SK-N-SH treated with all-trans-retinoic acid at 6 μM for 48 hours (cell line): ENCODE data around the gene RNF213.

Source experiments
- ATAC-seq: fragments of 200-7000 bp; cut with Tn5 transposase; 3 replicates; pipeline ENCODE4 v1.9.1; 2020; ENCODE audit warnings: mild to moderate bottlenecking, moderate library complexity
- ARNTL ChIP-seq: fragments of 450-650 bp; formaldehyde crosslinking; IDR thresholded peaks from 2 replicates; pipeline ENCODE4 v1.5.0; 2020; ENCODE audit warnings: low read depth, mild to moderate bottlenecking, moderate library complexity, borderline replicate concordance
- BACH2 ChIP-seq: fragments of 250-450 bp; sonication (Bioruptor Pico); IDR thresholded peaks from 2 replicates; pipeline ENCODE4 v1.9.0; 2021; ENCODE audit warnings: mild to moderate bottlenecking, borderline replicate concordance
- CSDC2 ChIP-seq: fragments of 250-450 bp; sonication (Bioruptor Pico); IDR thresholded peaks from 2 replicates; pipeline ENCODE4 v1.5.0; 2020; ENCODE audit warnings: mild to moderate bottlenecking, moderate library complexity
- CSRNP3 ChIP-seq: fragments of 250-450 bp; sonication (Bioruptor Pico); IDR thresholded peaks from 2 replicates; pipeline ENCODE4 v1.5.1; 2021; ENCODE audit warnings: mild to moderate bottlenecking, moderate library complexity
- ESRRG ChIP-seq: fragments of 250-450 bp; sonication (Bioruptor Pico); IDR thresholded peaks from 2 replicates; pipeline ENCODE4 v1.6.1; 2021; ENCODE audit warnings: mild to moderate bottlenecking
- OSR1 ChIP-seq: fragments of 250-450 bp; sonication (Bioruptor Pico); IDR thresholded peaks from 2 replicates; pipeline ENCODE4 v1.8.0; 2022; ENCODE audit warnings: moderate library complexity, mild to moderate bottlenecking, inconsistent platforms
- PPARA ChIP-seq: fragments of 250-450 bp; sonication (Bioruptor Pico); IDR thresholded peaks from 2 replicates; pipeline ENCODE4 v1.5.0; 2020; ENCODE audit warnings: mild to moderate bottlenecking, borderline replicate concordance
- RARB ChIP-seq: fragments of 250-450 bp; sonication (Bioruptor Pico); IDR thresholded peaks from 2 replicates; pipeline ENCODE4 v1.8.0; 2021; ENCODE audit warnings: mild to moderate bottlenecking, moderate library complexity
- SNAI2 ChIP-seq: fragments of 250-450 bp; sonication (Bioruptor Pico); IDR thresholded peaks from 2 replicates; pipeline ENCODE4 v1.5.0; 2020; ENCODE audit warnings: mild to moderate bottlenecking, moderate library complexity
- TCF4 ChIP-seq: fragments of 250-450 bp; sonication (Bioruptor Pico); IDR thresholded peaks from 2 replicates; pipeline ENCODE4 v1.8.0; 2021; ENCODE audit warnings: mild to moderate bottlenecking, moderate library complexity, borderline replicate concordance
- TOX ChIP-seq: fragments of 250-450 bp; sonication (Bioruptor Pico); IDR thresholded peaks from 2 replicates; pipeline ENCODE4 v1.8.0; 2021; ENCODE audit warnings: mild to moderate bottlenecking, moderate library complexity, borderline replicate concordance
- ZC3H10 ChIP-seq: fragments of 250-450 bp; sonication (Bioruptor Pico); IDR thresholded peaks from 2 replicates; pipeline ENCODE4 v1.5.1; 2021; ENCODE audit warnings: mild to moderate bottlenecking, moderate library complexity
- ZFP3 ChIP-seq: fragments of 250-450 bp; sonication (Bioruptor Pico); IDR thresholded peaks from 2 replicates; pipeline ENCODE4 v1.5.0; 2020; ENCODE audit warnings: mild to moderate bottlenecking, moderate library complexity
- ZFP30 ChIP-seq: fragments of 450-650 bp; formaldehyde crosslinking; IDR thresholded peaks from 2 replicates; pipeline ENCODE4 v1.5.0; 2022; ENCODE audit warnings: mild to moderate bottlenecking, moderate library complexity
- ZNF70 ChIP-seq: fragments of 450-650 bp; formaldehyde crosslinking; IDR thresholded peaks from 2 replicates; pipeline ENCODE4 v1.5.0; 2020; ENCODE audit warnings: mild to moderate bottlenecking, moderate library complexity
- ZNF8 ChIP-seq: fragments of 450-650 bp; formaldehyde crosslinking; IDR thresholded peaks from 2 replicates; pipeline ENCODE4 v1.5.0; 2020; ENCODE audit warnings: mild to moderate bottlenecking, moderate library complexity
- TF ChIP-seq, protein P1 (sequence below): fragments of 250-450 bp; sonication (Bioruptor Pico); IDR thresholded peaks from 2 replicates; pipeline ENCODE4 v1.5.1; 2020; ENCODE audit warnings: low read depth, mild to moderate bottlenecking, moderate library complexity
- TF ChIP-seq, protein P2 (sequence below): fragments of 250-450 bp; sonication (Bioruptor Pico); IDR thresholded peaks from 2 replicates; pipeline ENCODE4 v1.8.0; 2020; ENCODE audit warnings: mild to moderate bottlenecking, moderate library complexity, borderline replicate concordance
- TF ChIP-seq, protein P3 (sequence below): fragments of 250-450 bp; sonication (Bioruptor Pico); IDR thresholded peaks from 2 replicates; pipeline ENCODE4 v1.8.0; 2021; ENCODE audit warnings: low read depth, mild to moderate bottlenecking, moderate library complexity, borderline replicate concordance

The RNF213 gene

DNA sequence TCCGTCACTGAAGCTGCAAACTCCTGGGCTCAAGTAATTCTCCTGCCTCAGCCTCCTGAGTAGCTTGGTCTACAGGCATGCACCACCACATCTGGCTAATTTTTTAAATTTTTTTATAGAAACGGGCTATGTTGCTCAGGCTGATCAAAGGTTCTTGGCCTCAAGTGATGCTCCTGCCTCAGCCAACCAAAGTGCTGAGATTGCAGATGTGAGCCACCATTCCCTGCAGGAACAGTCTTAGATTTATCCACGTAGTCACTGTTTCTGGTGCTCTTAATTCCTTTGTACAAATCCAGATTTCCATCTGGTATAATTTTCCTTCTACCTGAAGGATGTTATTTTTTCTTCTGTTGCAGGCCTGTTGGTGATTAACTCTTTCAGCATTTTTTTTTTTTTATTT, 27.4 kb upstream of the RNF213 start:
- TF ChIP-seq CSDC2 (CRISPR knock-in tag): no peak
- no peak for TF ChIP-seq SNAI2
- TF ChIP-seq ZFP30 (CRISPR knock-in tag): no peak
- TF ChIP-seq CSRNP3 (CRISPR knock-in tag): no peak
- TF ChIP-seq ZNF8 (CRISPR knock-in tag): no peak
- no peak for TF ChIP-seq ARNTL (CRISPR knock-in tag)
- TF ChIP-seq, protein P1, sequence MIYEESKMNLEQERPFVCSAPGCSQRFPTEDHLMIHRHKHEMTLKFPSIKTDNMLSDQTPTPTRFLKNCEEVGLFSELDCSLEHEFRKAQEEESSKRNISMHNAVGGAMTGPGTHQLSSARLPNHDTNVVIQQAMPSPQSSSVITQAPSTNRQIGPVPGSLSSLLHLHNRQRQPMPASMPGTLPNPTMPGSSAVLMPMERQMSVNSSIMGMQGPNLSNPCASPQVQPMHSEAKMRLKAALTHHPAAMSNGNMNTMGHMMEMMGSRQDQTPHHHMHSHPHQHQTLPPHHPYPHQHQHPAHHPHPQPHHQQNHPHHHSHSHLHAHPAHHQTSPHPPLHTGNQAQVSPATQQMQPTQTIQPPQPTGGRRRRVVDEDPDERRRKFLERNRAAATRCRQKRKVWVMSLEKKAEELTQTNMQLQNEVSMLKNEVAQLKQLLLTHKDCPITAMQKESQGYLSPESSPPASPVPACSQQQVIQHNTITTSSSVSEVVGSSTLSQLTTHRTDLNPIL (CRISPR knock-in tag): no peak
- TF ChIP-seq, protein P2, sequence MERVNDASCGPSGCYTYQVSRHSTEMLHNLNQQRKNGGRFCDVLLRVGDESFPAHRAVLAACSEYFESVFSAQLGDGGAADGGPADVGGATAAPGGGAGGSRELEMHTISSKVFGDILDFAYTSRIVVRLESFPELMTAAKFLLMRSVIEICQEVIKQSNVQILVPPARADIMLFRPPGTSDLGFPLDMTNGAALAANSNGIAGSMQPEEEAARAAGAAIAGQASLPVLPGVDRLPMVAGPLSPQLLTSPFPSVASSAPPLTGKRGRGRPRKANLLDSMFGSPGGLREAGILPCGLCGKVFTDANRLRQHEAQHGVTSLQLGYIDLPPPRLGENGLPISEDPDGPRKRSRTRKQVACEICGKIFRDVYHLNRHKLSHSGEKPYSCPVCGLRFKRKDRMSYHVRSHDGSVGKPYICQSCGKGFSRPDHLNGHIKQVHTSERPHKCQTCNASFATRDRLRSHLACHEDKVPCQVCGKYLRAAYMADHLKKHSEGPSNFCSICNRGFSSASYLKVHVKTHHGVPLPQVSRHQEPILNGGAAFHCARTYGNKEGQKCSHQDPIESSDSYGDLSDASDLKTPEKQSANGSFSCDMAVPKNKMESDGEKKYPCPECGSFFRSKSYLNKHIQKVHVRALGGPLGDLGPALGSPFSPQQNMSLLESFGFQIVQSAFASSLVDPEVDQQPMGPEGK: no peak
- TF ChIP-seq TCF4 (CRISPR knock-in tag): no peak
- no peak for TF ChIP-seq RARB (CRISPR knock-in tag)
- TF ChIP-seq ZNF70 (CRISPR knock-in tag): no peak
- TF ChIP-seq TOX (CRISPR knock-in tag): no peak
- no peak for TF ChIP-seq ESRRG (CRISPR knock-in tag)
- TF ChIP-seq, all 23 proteins: peak for 0
- ATAC-seq: no peak

GRCh38 chr17:80236911-80237310, 23.7 kb upstream of the RNF213 start:
- ATAC-seq: no peak
- TF ChIP-seq ZFP30 (CRISPR knock-in tag) (no peak), ZFP3 (CRISPR knock-in tag) (no peak), BACH2 (CRISPR knock-in tag) (no peak), PPARA (CRISPR knock-in tag) (no peak), SNAI2 (no peak), ARNTL (CRISPR knock-in tag) (no peak), ZC3H10 (CRISPR knock-in tag) (no peak), ZNF70 (CRISPR knock-in tag) (no peak), CSRNP3 (CRISPR knock-in tag) (no peak), ZNF8 (CRISPR knock-in tag) (no peak), CSDC2 (CRISPR knock-in tag) (no peak), ESRRG (CRISPR knock-in tag) (no peak), OSR1 (CRISPR knock-in tag) (no peak)
- TF ChIP-seq, protein P1 (CRISPR knock-in tag): no peak
- TF ChIP-seq, protein P2: no peak
- TF ChIP-seq, protein P3, sequence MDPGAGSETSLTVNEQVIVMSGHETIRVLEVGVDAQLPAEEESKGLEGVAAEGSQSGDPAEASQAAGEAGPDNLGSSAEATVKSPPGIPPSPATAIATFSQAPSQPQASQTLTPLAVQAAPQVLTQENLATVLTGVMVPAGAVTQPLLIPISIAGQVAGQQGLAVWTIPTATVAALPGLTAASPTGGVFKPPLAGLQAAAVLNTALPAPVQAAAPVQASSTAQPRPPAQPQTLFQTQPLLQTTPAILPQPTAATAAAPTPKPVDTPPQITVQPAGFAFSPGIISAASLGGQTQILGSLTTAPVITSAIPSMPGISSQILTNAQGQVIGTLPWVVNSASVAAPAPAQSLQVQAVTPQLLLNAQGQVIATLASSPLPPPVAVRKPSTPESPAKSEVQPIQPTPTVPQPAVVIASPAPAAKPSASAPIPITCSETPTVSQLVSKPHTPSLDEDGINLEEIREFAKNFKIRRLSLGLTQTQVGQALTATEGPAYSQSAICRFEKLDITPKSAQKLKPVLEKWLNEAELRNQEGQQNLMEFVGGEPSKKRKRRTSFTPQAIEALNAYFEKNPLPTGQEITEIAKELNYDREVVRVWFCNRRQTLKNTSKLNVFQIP (CRISPR knock-in tag): no peak
